ENCODE results near the gene GRPEL2. TPM values are rescaled to one million over a fixed set of nuclear protein-coding genes. Genes with fewer than 3 reads are reported as not detected.

The GRPEL2 gene
- total RNA-seq, 1 donor from 2014 or later: 42.5 TPM

DNA sequence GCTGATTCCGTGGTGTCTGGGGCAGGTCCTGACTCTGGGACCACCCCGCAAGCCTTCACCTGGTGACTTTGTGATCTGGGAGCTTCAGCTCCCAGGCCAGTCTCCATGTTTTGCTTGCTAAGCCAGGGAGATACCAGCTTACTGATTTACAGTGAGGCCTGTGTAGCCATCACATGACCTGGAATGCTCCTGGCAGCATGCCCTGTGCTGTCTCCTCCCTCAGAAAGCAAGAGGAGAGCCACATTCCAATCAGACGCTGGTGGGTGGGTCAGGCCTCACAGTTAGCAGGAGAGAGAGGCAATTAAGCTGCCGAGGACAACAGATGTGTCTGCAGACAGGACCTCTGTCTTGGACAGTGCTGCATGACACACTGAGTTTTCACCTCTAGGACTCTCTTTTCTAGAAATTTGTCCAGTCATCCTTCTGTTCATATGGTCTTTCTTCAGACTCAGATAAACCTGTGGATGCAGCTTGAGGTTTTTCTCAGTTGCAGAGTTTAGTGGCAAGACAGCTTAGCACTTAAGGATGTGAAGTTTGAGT, 24.4 kb upstream of the GRPEL2 start:
- Histone ChIP-seq H3K9me3 (ENCODE audit: low read depth) (no peaks in the 10 kb centered on the region), H3K4me1 (no peaks in the 10 kb centered on the region), H3K36me3 (no peaks in the 10 kb centered on the region), H3K79me2 (ENCODE audit: low read depth) (no peaks in the 10 kb centered on the region), H3K9ac (no peak overlapping the region), H3K4me3 (no peak overlapping the region), H2AFZ (replicated peaks) (peak overlapping the region; percentile 13), H3F3A (ENCODE audit: low read depth) (no peaks in the 10 kb centered on the region), H4K20me1 (ENCODE audit: low read depth) (no peaks in the 10 kb centered on the region), H3K4me2 (peak overlapping the region; percentile 11), H3K27me3 (no peaks in the 10 kb centered on the region), H3K27ac (no peak overlapping the region)
- no peak overlapping the region for H3K27ac Mint-ChIP-seq
- peaks cover 2% of the 10 kb centered on the region for H3K27me3 Mint-ChIP-seq (ENCODE audit: insufficient read depth, low read depth)
- DNase-seq (ENCODE audit: low spot score): peak; percentile 51
- no peak overlapping the region for H3K4me3 Mint-ChIP-seq
- H3K9me3 Mint-ChIP-seq: no peaks in the 10 kb centered on the region
- peaks cover 12% of the 10 kb centered on the region for H3K4me1 Mint-ChIP-seq
- TF ChIP-seq, protein P1, sequence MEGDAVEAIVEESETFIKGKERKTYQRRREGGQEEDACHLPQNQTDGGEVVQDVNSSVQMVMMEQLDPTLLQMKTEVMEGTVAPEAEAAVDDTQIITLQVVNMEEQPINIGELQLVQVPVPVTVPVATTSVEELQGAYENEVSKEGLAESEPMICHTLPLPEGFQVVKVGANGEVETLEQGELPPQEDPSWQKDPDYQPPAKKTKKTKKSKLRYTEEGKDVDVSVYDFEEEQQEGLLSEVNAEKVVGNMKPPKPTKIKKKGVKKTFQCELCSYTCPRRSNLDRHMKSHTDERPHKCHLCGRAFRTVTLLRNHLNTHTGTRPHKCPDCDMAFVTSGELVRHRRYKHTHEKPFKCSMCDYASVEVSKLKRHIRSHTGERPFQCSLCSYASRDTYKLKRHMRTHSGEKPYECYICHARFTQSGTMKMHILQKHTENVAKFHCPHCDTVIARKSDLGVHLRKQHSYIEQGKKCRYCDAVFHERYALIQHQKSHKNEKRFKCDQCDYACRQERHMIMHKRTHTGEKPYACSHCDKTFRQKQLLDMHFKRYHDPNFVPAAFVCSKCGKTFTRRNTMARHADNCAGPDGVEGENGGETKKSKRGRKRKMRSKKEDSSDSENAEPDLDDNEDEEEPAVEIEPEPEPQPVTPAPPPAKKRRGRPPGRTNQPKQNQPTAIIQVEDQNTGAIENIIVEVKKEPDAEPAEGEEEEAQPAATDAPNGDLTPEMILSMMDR (IDR thresholded peaks at IDR 0.05): no peak
- TF ChIP-seq EZH2phosphoT487 (IDR thresholded peaks at IDR 0.05): no peak
- no peak for TF ChIP-seq EZH2 (IDR thresholded peaks at IDR 0.05)
- H3K36me3 Mint-ChIP-seq: no peaks in the 10 kb centered on the region

DNA sequence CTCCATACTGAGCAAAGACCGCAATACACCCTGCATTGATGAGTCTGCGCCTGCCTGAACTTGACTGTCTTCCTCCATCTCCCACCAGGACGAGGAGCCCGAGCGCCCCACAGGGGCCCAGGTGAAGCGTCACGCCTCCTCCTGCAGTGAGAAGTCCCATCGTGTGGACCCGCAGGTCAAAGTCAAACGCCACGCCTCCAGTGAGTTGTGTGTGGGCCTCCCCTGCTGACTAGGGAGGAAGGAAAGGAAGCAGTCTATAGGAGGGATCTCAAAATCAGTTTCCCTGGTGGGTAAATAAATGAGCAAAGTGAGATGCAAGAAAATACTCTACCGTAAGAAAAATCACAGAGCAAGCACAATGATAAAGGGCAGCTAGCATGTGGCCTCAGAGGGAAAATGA, 22.8 kb upstream of the GRPEL2 start:
- DNase-seq (ENCODE audit: low spot score): no peak
- H3K4me3 ChIP-seq: no peak overlapping the region
- H3K4me2 ChIP-seq: no peak overlapping the region
- Mint-ChIP-seq H3K27ac (no peak overlapping the region), H3K9me3 (no peaks in the 10 kb centered on the region), H3K36me3 (no peaks in the 10 kb centered on the region), H3K4me3 (peak overlapping the region; percentile 57), H3K27me3 (ENCODE audit: insufficient read depth, low read depth) (peaks cover 2% of the 10 kb centered on the region), H3K4me1 (peaks cover 8% of the 10 kb centered on the region)
- H3K9me3 ChIP-seq (ENCODE audit: low read depth): no peaks in the 10 kb centered on the region
- H3K9ac ChIP-seq: no peak overlapping the region
- no peaks in the 10 kb centered on the region for H3K27me3 ChIP-seq
- H3K79me2 ChIP-seq (ENCODE audit: low read depth): no peaks in the 10 kb centered on the region
- no peak overlapping the region for H3K27ac ChIP-seq
- H4K20me1 ChIP-seq (ENCODE audit: low read depth): no peaks in the 10 kb centered on the region
- H3F3A ChIP-seq (ENCODE audit: low read depth): no peaks in the 10 kb centered on the region
- TF ChIP-seq EZH2 (IDR thresholded peaks at IDR 0.05): no peak
- TF ChIP-seq, protein P1 (IDR thresholded peaks at IDR 0.05): no peak
- TF ChIP-seq EZH2phosphoT487 (IDR thresholded peaks at IDR 0.05): no peak
- no peaks in the 10 kb centered on the region for H3K4me1 ChIP-seq
- H2AFZ ChIP-seq (replicated peaks): no peak overlapping the region
- H3K36me3 ChIP-seq: no peaks in the 10 kb centered on the region

DNA sequence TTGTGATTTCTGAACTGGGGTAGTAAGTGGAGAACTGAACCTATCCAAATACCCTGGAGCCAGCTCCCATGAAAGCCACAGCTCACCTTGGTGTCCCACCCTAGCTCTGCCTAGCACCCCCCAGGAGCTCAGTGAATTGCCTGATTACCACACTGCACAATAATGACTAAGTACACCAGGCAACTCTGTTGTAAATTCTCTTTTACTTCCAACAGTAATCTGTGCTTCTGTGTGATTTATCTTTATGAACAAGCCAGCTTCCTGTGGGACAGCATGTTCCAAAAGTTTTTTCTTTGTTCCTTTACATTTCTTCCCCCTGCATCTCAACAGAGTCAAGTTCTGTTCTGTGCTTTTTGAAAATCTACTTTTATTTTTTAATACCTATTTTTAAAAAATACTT, 22.1 kb upstream of the GRPEL2 start:
- no peaks in the 10 kb centered on the region for H3K9me3 Mint-ChIP-seq
- Histone ChIP-seq H3K79me2 (ENCODE audit: low read depth) (no peaks in the 10 kb centered on the region), H3K4me2 (no peak overlapping the region), H3K9ac (no peak overlapping the region), H2AFZ (replicated peaks) (no peak overlapping the region), H3K4me1 (no peaks in the 10 kb centered on the region), H3K27me3 (no peaks in the 10 kb centered on the region), H3K27ac (no peak overlapping the region), H3K9me3 (ENCODE audit: low read depth) (no peaks in the 10 kb centered on the region), H3K4me3 (no peak overlapping the region), H3K36me3 (no peaks in the 10 kb centered on the region), H3F3A (ENCODE audit: low read depth) (no peaks in the 10 kb centered on the region), H4K20me1 (ENCODE audit: low read depth) (no peaks in the 10 kb centered on the region)
- peaks cover 8% of the 10 kb centered on the region for H3K4me1 Mint-ChIP-seq
- no peak overlapping the region for H3K4me3 Mint-ChIP-seq
- no peak for DNase-seq (ENCODE audit: low spot score)
- TF ChIP-seq EZH2 (IDR thresholded peaks at IDR 0.05): no peak
- TF ChIP-seq, protein P1 (IDR thresholded peaks at IDR 0.05): no peak
- no peak for TF ChIP-seq EZH2phosphoT487 (IDR thresholded peaks at IDR 0.05)
- no peaks in the 10 kb centered on the region for H3K36me3 Mint-ChIP-seq
- peaks cover 2% of the 10 kb centered on the region for H3K27me3 Mint-ChIP-seq (ENCODE audit: insufficient read depth, low read depth)
- no peak overlapping the region for H3K27ac Mint-ChIP-seq

Measured in neural progenitor cell (in vitro differentiated cells).